ENCODE measurements around the gene FAM89B. TPM values are rescaled to one million over a fixed set of nuclear protein-coding genes. Genes with fewer than 3 reads are reported as not detected.
A peak's percentile ranks its signal among the peaks of the same experiment; 100 is the strongest.

The FAM89B gene
- total and polyA plus RNA-seq, 2 donors (not counting 3 experiments of a cell fraction or from before 2014, with no cell fraction given), result 63.1 to 153 TPM

DNA sequence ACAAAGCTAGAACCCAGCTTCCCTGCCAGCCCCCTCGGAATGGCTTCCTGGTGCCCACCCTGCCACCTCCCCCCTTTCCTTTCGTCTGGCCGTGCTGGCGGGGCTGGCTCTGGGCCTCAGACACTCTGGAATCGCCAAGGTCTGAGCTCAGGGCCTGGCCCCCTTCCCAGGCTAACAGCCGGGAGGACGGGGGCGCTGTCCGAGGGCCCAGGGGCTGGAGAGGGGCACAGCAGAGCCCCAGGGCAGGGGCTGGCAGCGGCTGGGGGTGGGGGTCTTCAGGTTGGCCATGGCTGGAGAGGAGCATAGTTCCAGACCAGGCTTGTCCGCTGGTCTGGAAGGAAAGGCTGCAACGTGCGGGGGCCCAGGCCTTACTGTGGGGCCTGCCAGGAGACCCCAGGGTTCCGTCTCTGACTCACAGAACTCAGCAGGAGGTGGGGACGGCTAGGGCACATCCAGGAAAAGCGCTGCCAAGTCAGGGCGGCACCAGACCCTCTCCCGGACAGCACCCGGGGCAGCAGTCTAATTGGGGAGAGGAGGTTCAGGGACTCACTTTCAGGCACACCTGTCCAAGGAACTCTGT lies 13.3 kb upstream of the FAM89B start:
- H3K4me1 ChIP-seq (ENCODE audit: control insufficient read depth, extremely low read depth, insufficient read depth, low read length), result peaks cover 60% of the 10 kb centered on the region
- H2AFZ ChIP-seq (ENCODE audit: low read depth, low read length), result no peak overlapping the region
- no peaks in the 10 kb centered on the region for H3K36me3 ChIP-seq (ENCODE audit: control insufficient read depth in 2 of 2, extremely low read depth in 1 of 2, insufficient read depth in 2 of 2, low read length in 2 of 2)
- no TSS peak for BruUV-seq (replicated peaks)
- H4K20me1 ChIP-seq (replicated peaks; ENCODE audit: control insufficient read depth, extremely low read depth, insufficient read depth, low read length), result no peaks in the 10 kb centered on the region
- no peak for DNase-seq (ENCODE audit: low read depth, low spot score)
- ChIA-PET POLR2A (interaction anchor here (1.3 kb wide), 1 partner anchor 19 kb away, joined by 3 read pairs; no protein-coding TSS in a partner anchor), CTCF (interaction anchor here (0.7 to 4.3 kb wide), 6 partner anchors 10 to 35 kb away, joined by 3 to 54 read pairs (median 14); partner anchors contain the start of genes FAM89B and ZNRD2)
- peak overlapping the region; percentile 78 for H3K27ac ChIP-seq (ENCODE audit: insufficient read depth, low read depth, low read length)
- no peak for FAIRE-seq
- H3K4me2 ChIP-seq (ENCODE audit: insufficient read depth, low read length), result peak overlapping the region; percentile 22
- peak overlapping the region; percentile 61 for H3K9ac ChIP-seq (replicated peaks; ENCODE audit: extremely low read depth, insufficient read depth, low read length)
- H3K9me3 ChIP-seq (replicated peaks; ENCODE audit: control insufficient read depth, insufficient read depth, low read length), result no peaks in the 10 kb centered on the region
- intact Hi-C loops (cut with micrococcal nuclease) (loop anchor here (1.0 kb wide), 1 partner anchor 15 kb away; no protein-coding TSS in a partner anchor), dilution Hi-C loops (cut with MboI; ENCODE audit: extremely low pct_ligation_motif_present, low sequenced_read_pairs) (no loop called here)
- H3K9me1 ChIP-seq (replicated peaks; ENCODE audit: control insufficient read depth, extremely low read depth, insufficient read depth, low read length), result no peaks in the 10 kb centered on the region
- peaks cover 22% of the 10 kb centered on the region for H3K79me2 ChIP-seq (ENCODE audit: control insufficient read depth, insufficient read depth, low read length)
- no peak for TF ChIP-seq JUN (IDR thresholded peaks at IDR 0.05; ENCODE audit: borderline replicate concordance, insufficient read depth, insufficient read length, low read depth)
- TF ChIP-seq CTCF (IDR thresholded peaks at IDR 0.05; ENCODE audit: extremely low read depth in 1 of 2, insufficient read depth in 1 of 2, low read depth in 1 of 2, low read length in 2 of 2), result no peak
- TF ChIP-seq MYC (IDR thresholded peaks at IDR 0.05; ENCODE audit: low read depth, low read length), result no peak
- TF ChIP-seq GATA2 (IDR thresholded peaks at IDR 0.05; ENCODE audit: insufficient read depth, insufficient read length, low read depth, low read length), result no peak
- TF ChIP-seq, protein P1, sequence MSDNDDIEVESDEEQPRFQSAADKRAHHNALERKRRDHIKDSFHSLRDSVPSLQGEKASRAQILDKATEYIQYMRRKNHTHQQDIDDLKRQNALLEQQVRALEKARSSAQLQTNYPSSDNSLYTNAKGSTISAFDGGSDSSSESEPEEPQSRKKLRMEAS (IDR thresholded peaks at IDR 0.05; ENCODE audit: insufficient read depth, insufficient read length), result no peak
- TF ChIP-seq POLR2AphosphoS5 (IDR thresholded peaks at IDR 0.05; ENCODE audit: insufficient read depth, low read depth, low read length), result no peak
- TF ChIP-seq FOS (IDR thresholded peaks at IDR 0.05; ENCODE audit: borderline replicate concordance, insufficient read depth, low read length), result no peak
- TF ChIP-seq POLR2A (IDR thresholded peaks at IDR 0.05; ENCODE audit: low read depth, low read length), result no peak
- no peak for TF ChIP-seq EZH2 (IDR thresholded peaks at IDR 0.05; ENCODE audit: borderline replicate concordance, low read depth, low read length, severe bottlenecking)
- H3K4me3 ChIP-seq (replicated peaks in 1 of 3; ENCODE audit: insufficient read depth in 1 of 3, low read depth in 1 of 3, low read length in 3 of 3), result no peak overlapping the region
- no peaks in the 10 kb centered on the region for H3K27me3 ChIP-seq (ENCODE audit: control insufficient read depth in 2 of 2, insufficient read depth in 2 of 2, low read length in 2 of 2)

Data from endothelial cell of umbilical vein (primary cell).